KOPT-K1 (cell line): ENCODE measurements around the gene GRIN2A.

Source experiments
- H3K27ac ChIP-seq: fragments of 200-600 bp; sonication (generic); 2 replicates; pipeline ENCODE4 v1.5.1; 2016; ENCODE audit warnings: antibody characterized with exemption, mild to moderate bottlenecking, low read depth, low read length; ENCODE audit not compliant: poor library complexity, severe bottlenecking
- H3K36me3 ChIP-seq: fragments of 200-600 bp; sonication (generic); 2 replicates; pipeline ENCODE4 v1.5.1; 2017; ENCODE audit warnings: antibody characterized with exemption, mild to moderate bottlenecking, low read length, moderate library complexity; ENCODE audit not compliant: insufficient read depth
- H3K9me3 ChIP-seq: fragments of 200-600 bp; sonication (generic); 2 replicates; pipeline ENCODE4 v1.5.1; 2017; ENCODE audit warnings: antibody characterized with exemption, low read length, mild to moderate bottlenecking; ENCODE audit not compliant: insufficient read depth, poor library complexity, severe bottlenecking

The GRIN2A gene

GRCh38 chr16:10097271-10097670 lies 85.0 kb downstream of the GRIN2A start:
- Histone ChIP-seq H3K36me3 (no peaks in the 10 kb centered on the region), H3K9me3 (no peaks in the 10 kb centered on the region), H3K27ac (no peak overlapping the region)

- Histone ChIP-seq H3K36me3 (no peaks in the 10 kb centered on the region), H3K27ac (no peak overlapping the region), H3K9me3 (no peaks in the 10 kb centered on the region)
Observed at GRCh38 chr16:10093576-10093975, 88.7 kb downstream of the GRIN2A start.

GRCh38 chr16:10090816-10091215 lies 91.4 kb downstream of the GRIN2A start:
- no peaks in the 10 kb centered on the region for H3K9me3 ChIP-seq
- H3K36me3 ChIP-seq: no peaks in the 10 kb centered on the region
- no peak overlapping the region for H3K27ac ChIP-seq

- Histone ChIP-seq H3K36me3 (no peaks in the 10 kb centered on the region), H3K9me3 (no peaks in the 10 kb centered on the region), H3K27ac (no peak overlapping the region)
Observed at GRCh38 chr16:10088380-10088793, 93.8 kb downstream of the GRIN2A start.

- Histone ChIP-seq H3K27ac (no peak overlapping the region), H3K9me3 (no peaks in the 10 kb centered on the region), H3K36me3 (no peaks in the 10 kb centered on the region)
Observed at GRCh38 chr16:10087151-10087550, 95.1 kb downstream of the GRIN2A start.

- no peak overlapping the region for H3K27ac ChIP-seq
- H3K9me3 ChIP-seq: no peaks in the 10 kb centered on the region
Observed at GRCh38 chr16:10086620-10087019, 95.6 kb downstream of the GRIN2A start.

GRCh38 chr16:10085078-10085798 lies 97.0 kb downstream of the GRIN2A start:
- Histone ChIP-seq H3K27ac (no peak overlapping the region), H3K9me3 (no peaks in the 10 kb centered on the region), H3K36me3 (no peaks in the 10 kb centered on the region)

More at GRCh38 chr16:10086620-10087019, 95.6 kb downstream of the GRIN2A start:
- H3K36me3 ChIP-seq: no peaks in the 10 kb centered on the region

GRCh38 chr16:10083301-10083700 lies 98.9 kb downstream of the GRIN2A start:
- no peak overlapping the region for H3K27ac ChIP-seq
- no peaks in the 10 kb centered on the region for H3K9me3 ChIP-seq

GRCh38 chr16:10081201-10081940 lies 100.9 kb downstream of the GRIN2A start:
- Histone ChIP-seq H3K27ac (no peak overlapping the region), H3K9me3 (no peaks in the 10 kb centered on the region), H3K36me3 (no peaks in the 10 kb centered on the region)

More at GRCh38 chr16:10083301-10083700, 98.9 kb downstream of the GRIN2A start:
- no peaks in the 10 kb centered on the region for H3K36me3 ChIP-seq

- Histone ChIP-seq H3K36me3 (no peaks in the 10 kb centered on the region), H3K27ac (no peak overlapping the region), H3K9me3 (no peaks in the 10 kb centered on the region)
Observed at GRCh38 chr16:10080051-10080772, 102.0 kb downstream of the GRIN2A start.

GRCh38 chr16:10078541-10078949 lies 103.7 kb downstream of the GRIN2A start:
- Histone ChIP-seq H3K9me3 (no peaks in the 10 kb centered on the region), H3K27ac (no peak overlapping the region), H3K36me3 (no peaks in the 10 kb centered on the region)

GRCh38 chr16:10077861-10078260 lies 104.4 kb downstream of the GRIN2A start:
- H3K36me3 ChIP-seq: no peaks in the 10 kb centered on the region
- no peak overlapping the region for H3K27ac ChIP-seq
- no peaks in the 10 kb centered on the region for H3K9me3 ChIP-seq

GRCh38 chr16:10076037-10076436 lies 106.2 kb downstream of the GRIN2A start:
- H3K9me3 ChIP-seq: no peaks in the 10 kb centered on the region
- no peaks in the 10 kb centered on the region for H3K36me3 ChIP-seq
- no peak overlapping the region for H3K27ac ChIP-seq

- Histone ChIP-seq H3K36me3 (no peaks in the 10 kb centered on the region), H3K27ac (no peak overlapping the region), H3K9me3 (no peaks in the 10 kb centered on the region)
Observed at GRCh38 chr16:10070591-10070990, 111.6 kb downstream of the GRIN2A start.

GRCh38 chr16:10069374-10069773 lies 112.9 kb downstream of the GRIN2A start:
- Histone ChIP-seq H3K9me3 (no peaks in the 10 kb centered on the region), H3K27ac (no peak overlapping the region), H3K36me3 (no peaks in the 10 kb centered on the region)
